Neural progenitor cell (in vitro differentiated cells): Measurements from ENCODE around the gene RELN. TPM values are rescaled to one million over a fixed set of nuclear protein-coding genes. Genes with fewer than 3 reads are reported as not detected.

Source experiments
- DNase-seq: peaks from one replicate; pipeline ENCODE4 v3.0.0-alpha.2; 2016; ENCODE audit warnings: low spot score
- H2AFZ ChIP-seq: fragments of 200-600 bp; sonication (generic); replicated peaks from 2 replicates; pipeline ENCODE4 v1.6.1; 2016; ENCODE audit warnings: antibody characterized with exemption
- H3F3A ChIP-seq: fragments of 200-600 bp; sonication (generic); 2 replicates; pipeline ENCODE4 v1.6.1; 2016; ENCODE audit warnings: antibody characterized with exemption, low read depth
- H3K27ac ChIP-seq: fragments of 200-600 bp; sonication (generic); 2 replicates; pipeline ENCODE4 v1.5.1; 2016; ENCODE audit warnings: mild to moderate bottlenecking
- H3K27me3 ChIP-seq: fragments of 200-600 bp; sonication (generic); 2 replicates; pipeline ENCODE4 v1.6.1; 2016; ENCODE audit warnings: mild to moderate bottlenecking, moderate library complexity
- H3K36me3 ChIP-seq: fragments of 200-600 bp; sonication (generic); 2 replicates; pipeline ENCODE4 v1.5.1; 2016
- H3K4me1 ChIP-seq: fragments of 200-600 bp; sonication (generic); 2 replicates; pipeline ENCODE4 v1.6.1; 2016; ENCODE audit warnings: mixed run types
- H3K4me2 ChIP-seq: fragments of 200-600 bp; sonication (generic); 2 replicates; pipeline ENCODE4 v1.6.1; 2016
- H3K4me3 ChIP-seq: fragments of 200-600 bp; sonication (generic); 2 replicates; pipeline ENCODE4 v1.5.1; 2016
- H3K79me2 ChIP-seq: fragments of 200-600 bp; sonication (generic); 2 replicates; pipeline ENCODE4 v1.6.1; 2016; ENCODE audit warnings: low read depth
- H3K9ac ChIP-seq: fragments of 200-600 bp; sonication (generic); 2 replicates; pipeline ENCODE4 v1.6.1; 2016
- H3K9me3 ChIP-seq: fragments of 200-600 bp; sonication (generic); 2 replicates; pipeline ENCODE4 v1.5.1; 2016; ENCODE audit warnings: low read depth
- H4K20me1 ChIP-seq: fragments of 200-600 bp; sonication (generic); 2 replicates; pipeline ENCODE4 v1.6.1; 2016; ENCODE audit warnings: low read depth
- H3K27ac Mint-ChIP-seq: 3 replicates; pipeline ENCODE4 v1.8.0; 2021; ENCODE audit warnings: mixed read lengths
- H3K27me3 Mint-ChIP-seq: 2 replicates; pipeline ENCODE4 v1.8.0; 2022; ENCODE audit warnings: low read depth, mild to moderate bottlenecking, inconsistent platforms, moderate library complexity, mixed read lengths; ENCODE audit not compliant: insufficient read depth
- H3K36me3 Mint-ChIP-seq: 3 replicates; pipeline ENCODE4 v1.8.0; 2021; ENCODE audit warnings: mixed read lengths
- H3K4me1 Mint-ChIP-seq: 3 replicates; pipeline ENCODE4 v1.8.0; 2021; ENCODE audit warnings: mixed read lengths
- H3K4me3 Mint-ChIP-seq: 3 replicates; pipeline ENCODE4 v1.8.0; 2021; ENCODE audit warnings: mild to moderate bottlenecking, moderate library complexity, mixed read lengths
- H3K9me3 Mint-ChIP-seq: 3 replicates; pipeline ENCODE4 v1.8.0; 2020; ENCODE audit warnings: mixed read lengths
- EZH2 ChIP-seq: fragments of 200-600 bp; sonication (generic); IDR thresholded peaks from 2 replicates; pipeline ENCODE4 v1.6.1; 2017; ENCODE audit warnings: antibody characterized with exemption, mild to moderate bottlenecking, moderate library complexity
- EZH2phosphoT487 ChIP-seq: fragments of 200-600 bp; sonication (generic); IDR thresholded peaks from 2 replicates; pipeline ENCODE4 v1.6.1; 2017; ENCODE audit warnings: antibody characterized with exemption
- total RNA-seq: library from RNA; depleted of rRNA; stranded (reverse); fragments of >200 nt; gene quantifications from 2 replicates; pipeline ENCODE4 v1.2.3, GENCODE V29; 2015; ENCODE audit warnings: low replicate concordance
- TF ChIP-seq, protein P1 (sequence below): fragments of 200-600 bp; sonication (generic); IDR thresholded peaks from 2 replicates; pipeline ENCODE4 v1.5.1; 2017; ENCODE audit warnings: antibody characterized with exemption, mild to moderate bottlenecking

The RELN gene
- total RNA-seq, 1 donor from 2014 or later: 0.02 TPM

DNA sequence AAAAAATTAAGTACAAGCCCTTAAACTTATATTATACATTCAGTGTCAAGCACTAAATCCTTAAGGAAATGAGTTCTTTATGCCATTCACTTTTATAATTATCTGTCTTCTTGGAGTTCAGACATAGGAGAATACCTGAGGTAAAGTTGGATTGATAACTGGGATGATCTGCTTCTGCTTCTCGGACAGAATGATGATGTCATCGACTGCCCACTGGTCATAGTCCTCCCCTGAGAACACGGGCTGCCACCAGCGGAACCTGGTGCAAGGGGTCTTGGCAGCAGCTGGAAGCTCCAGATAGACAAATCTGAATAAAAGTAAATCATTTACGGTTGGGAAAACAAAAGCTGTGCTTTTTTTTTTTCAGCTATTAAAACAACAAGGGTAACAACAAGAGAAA lies 395.3 kb downstream of the RELN start:
- Mint-ChIP-seq H3K9me3 (no peaks in the 10 kb centered on the region), H3K27ac (no peak overlapping the region), H3K4me3 (no peak overlapping the region), H3K36me3 (no peaks in the 10 kb centered on the region), H3K27me3 (no peaks in the 10 kb centered on the region), H3K4me1 (peaks cover 11% of the 10 kb centered on the region)
- Histone ChIP-seq H3K36me3 (no peaks in the 10 kb centered on the region), H4K20me1 (no peaks in the 10 kb centered on the region), H3F3A (no peaks in the 10 kb centered on the region), H3K4me2 (no peak overlapping the region), H2AFZ (no peak overlapping the region), H3K9me3 (no peaks in the 10 kb centered on the region), H3K27me3 (no peaks in the 10 kb centered on the region), H3K4me3 (no peak overlapping the region), H3K79me2 (no peaks in the 10 kb centered on the region), H3K4me1 (no peaks in the 10 kb centered on the region), H3K27ac (no peak overlapping the region), H3K9ac (no peak overlapping the region)
- DNase-seq: no peak
- TF ChIP-seq, protein P1, sequence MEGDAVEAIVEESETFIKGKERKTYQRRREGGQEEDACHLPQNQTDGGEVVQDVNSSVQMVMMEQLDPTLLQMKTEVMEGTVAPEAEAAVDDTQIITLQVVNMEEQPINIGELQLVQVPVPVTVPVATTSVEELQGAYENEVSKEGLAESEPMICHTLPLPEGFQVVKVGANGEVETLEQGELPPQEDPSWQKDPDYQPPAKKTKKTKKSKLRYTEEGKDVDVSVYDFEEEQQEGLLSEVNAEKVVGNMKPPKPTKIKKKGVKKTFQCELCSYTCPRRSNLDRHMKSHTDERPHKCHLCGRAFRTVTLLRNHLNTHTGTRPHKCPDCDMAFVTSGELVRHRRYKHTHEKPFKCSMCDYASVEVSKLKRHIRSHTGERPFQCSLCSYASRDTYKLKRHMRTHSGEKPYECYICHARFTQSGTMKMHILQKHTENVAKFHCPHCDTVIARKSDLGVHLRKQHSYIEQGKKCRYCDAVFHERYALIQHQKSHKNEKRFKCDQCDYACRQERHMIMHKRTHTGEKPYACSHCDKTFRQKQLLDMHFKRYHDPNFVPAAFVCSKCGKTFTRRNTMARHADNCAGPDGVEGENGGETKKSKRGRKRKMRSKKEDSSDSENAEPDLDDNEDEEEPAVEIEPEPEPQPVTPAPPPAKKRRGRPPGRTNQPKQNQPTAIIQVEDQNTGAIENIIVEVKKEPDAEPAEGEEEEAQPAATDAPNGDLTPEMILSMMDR: no peak
- TF ChIP-seq EZH2 (no peak), EZH2phosphoT487 (no peak)

DNA sequence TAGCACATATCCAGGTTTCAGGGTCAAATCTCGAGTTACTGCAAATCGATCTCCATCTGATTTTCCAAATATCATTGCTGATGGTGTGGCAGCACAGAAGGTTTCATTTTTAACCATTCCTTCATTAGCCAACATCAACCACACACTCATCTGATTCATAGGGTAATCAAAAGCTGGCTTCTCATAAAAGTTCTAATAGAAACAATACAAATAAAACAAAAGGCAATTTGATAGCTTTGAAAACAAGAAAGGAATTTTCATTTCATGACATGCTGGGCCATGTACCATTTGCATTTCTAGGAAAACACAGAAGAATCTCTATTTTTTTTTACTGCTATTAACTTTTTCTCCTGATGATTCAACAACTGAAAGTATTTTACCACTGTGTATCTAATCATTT lies 395.8 kb downstream of the RELN start:
- H3K9me3 ChIP-seq: no peaks in the 10 kb centered on the region
- H4K20me1 ChIP-seq: no peaks in the 10 kb centered on the region
- H3K79me2 ChIP-seq: no peaks in the 10 kb centered on the region
- DNase-seq: no peak
- no peaks in the 10 kb centered on the region for H3K36me3 Mint-ChIP-seq
- H3K27me3 ChIP-seq: no peaks in the 10 kb centered on the region
- no peak overlapping the region for H2AFZ ChIP-seq
- no peak overlapping the region for H3K4me2 ChIP-seq
- no peaks in the 10 kb centered on the region for H3F3A ChIP-seq
- no peaks in the 10 kb centered on the region for H3K9me3 Mint-ChIP-seq
- no peak overlapping the region for H3K9ac ChIP-seq
- H3K4me1 ChIP-seq: no peaks in the 10 kb centered on the region
- peaks cover 11% of the 10 kb centered on the region for H3K4me1 Mint-ChIP-seq
- no peak overlapping the region for H3K27ac ChIP-seq
- no peaks in the 10 kb centered on the region for H3K36me3 ChIP-seq
- no peak overlapping the region for H3K27ac Mint-ChIP-seq
- H3K27me3 Mint-ChIP-seq: no peaks in the 10 kb centered on the region
- TF ChIP-seq EZH2 (no peak), EZH2phosphoT487 (no peak)
- TF ChIP-seq, protein P1: no peak
- H3K4me3 ChIP-seq: no peak overlapping the region
- no peak overlapping the region for H3K4me3 Mint-ChIP-seq

DNA sequence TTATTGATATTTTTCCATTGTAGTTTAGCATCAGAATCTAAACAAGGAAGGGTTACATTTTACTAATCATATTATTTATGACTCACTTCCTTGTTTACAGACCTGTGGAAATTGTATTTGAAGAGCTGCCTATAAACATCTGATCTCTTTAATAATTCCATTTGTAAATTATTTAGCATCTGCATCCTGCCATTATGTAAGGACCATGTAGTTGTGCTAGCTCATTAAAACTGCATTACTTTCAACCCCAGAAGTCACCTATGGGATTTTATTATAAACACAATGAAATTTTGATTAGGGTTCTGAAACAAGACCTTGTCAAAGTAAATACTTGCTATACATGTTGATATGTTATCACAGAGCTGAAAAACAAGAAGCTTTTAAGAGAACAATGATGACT lies 396.6 kb downstream of the RELN start:
- DNase-seq: no peak
- peaks cover 4% of the 10 kb centered on the region for H3K4me1 Mint-ChIP-seq
- Histone ChIP-seq H3K27ac (no peak overlapping the region), H3K9me3 (no peaks in the 10 kb centered on the region), H3K36me3 (no peaks in the 10 kb centered on the region), H3K4me1 (no peaks in the 10 kb centered on the region), H3F3A (no peaks in the 10 kb centered on the region), H4K20me1 (no peaks in the 10 kb centered on the region), H3K9ac (no peak overlapping the region), H2AFZ (no peak overlapping the region), H3K79me2 (no peaks in the 10 kb centered on the region), H3K4me2 (no peak overlapping the region), H3K27me3 (no peaks in the 10 kb centered on the region), H3K4me3 (no peak overlapping the region)
- H3K4me3 Mint-ChIP-seq: no peak overlapping the region
- H3K27ac Mint-ChIP-seq: no peak overlapping the region
- no peaks in the 10 kb centered on the region for H3K9me3 Mint-ChIP-seq
- H3K36me3 Mint-ChIP-seq: no peaks in the 10 kb centered on the region
- H3K27me3 Mint-ChIP-seq: no peaks in the 10 kb centered on the region
- TF ChIP-seq, protein P1: no peak
- TF ChIP-seq EZH2phosphoT487 (no peak), EZH2 (no peak)

DNA sequence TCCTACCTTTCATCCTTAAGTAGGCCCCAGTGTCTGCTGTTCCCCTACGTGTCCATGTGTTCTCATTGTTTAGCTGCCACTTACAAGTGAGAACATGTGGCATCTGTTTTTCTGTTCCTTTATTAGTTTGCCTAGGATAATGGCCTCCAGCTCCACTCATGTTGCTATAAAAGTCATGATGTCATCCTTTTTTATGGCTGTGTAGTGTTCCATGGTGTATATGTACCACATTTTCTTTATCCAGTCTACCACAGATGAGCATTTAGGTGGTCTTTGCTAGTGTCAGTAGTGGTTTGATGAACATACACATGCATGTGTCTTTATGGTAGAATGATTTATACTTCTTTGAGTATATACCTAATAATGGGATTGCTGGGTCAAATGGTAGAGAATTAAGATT lies 397.3 kb downstream of the RELN start:
- H2AFZ ChIP-seq: no peak overlapping the region
- TF ChIP-seq EZH2: no peak
- TF ChIP-seq, protein P1: no peak
- no peak for TF ChIP-seq EZH2phosphoT487
- no peak overlapping the region for H3K4me3 ChIP-seq
- no peak overlapping the region for H3K9ac ChIP-seq
- no peak for DNase-seq
- no peak overlapping the region for H3K4me2 ChIP-seq
- H3K36me3 Mint-ChIP-seq: no peaks in the 10 kb centered on the region
- no peak overlapping the region for H3K27ac Mint-ChIP-seq
- H3K9me3 ChIP-seq: no peaks in the 10 kb centered on the region
- H3K27ac ChIP-seq: no peak overlapping the region
- no peaks in the 10 kb centered on the region for H3K79me2 ChIP-seq
- H3K27me3 ChIP-seq: no peaks in the 10 kb centered on the region
- no peaks in the 10 kb centered on the region for H3F3A ChIP-seq
- H3K36me3 ChIP-seq: no peaks in the 10 kb centered on the region
- H4K20me1 ChIP-seq: no peaks in the 10 kb centered on the region
- no peaks in the 10 kb centered on the region for H3K9me3 Mint-ChIP-seq
- H3K27me3 Mint-ChIP-seq: no peaks in the 10 kb centered on the region
- no peak overlapping the region for H3K4me3 Mint-ChIP-seq
- no peaks in the 10 kb centered on the region for H3K4me1 ChIP-seq
- H3K4me1 Mint-ChIP-seq: no peaks in the 10 kb centered on the region
